ENCODE data around the gene SNCA. TPM values are rescaled to one million over a fixed set of nuclear protein-coding genes. Genes with fewer than 3 reads are reported as not detected.

Gene SNCA
- total RNA-seq, 1 donor from 2014 or later: 33.6 TPM

Other genes with a start within 250 kb of the SNCA start
- 2.5 TPM for gene MMRN1, start 57.7 kb upstream of the SNCA start, total RNA-seq

Data from cardiac septum (tissue), 1 donor.